WTC11 (cell line): ENCODE results near the gene TMC1. TPM values are rescaled to one million over a fixed set of nuclear protein-coding genes. Genes with fewer than 3 reads are reported as not detected.

Experiments
- ATAC-seq: fragments of 200-7000 bp; cut with Tn5 transposase; 2 replicates; pipeline ENCODE4 v1.10.0; 2021; ENCODE audit warnings: mild to moderate bottlenecking, moderate library complexity
- CTCF ChIA-PET: fragments of 300-600 bp; sonication (Branson Sonifier 250); formaldehyde crosslinking; loops from one replicate; lab custom pipeline; 2021; ENCODE audit warnings: antibody characterized with exemption; lab: Charles Lee
- POLR2A ChIA-PET: fragments of 350-600 bp; sonication (Branson Sonifier 250); formaldehyde crosslinking; loops from one replicate; lab custom pipeline; 2021; ENCODE audit warnings: antibody characterized with exemption; lab: Charles Lee
- DNase-seq: peaks from one replicate; pipeline ENCODE4 v3.0.0; 2021; ENCODE audit warnings: low spot score
- H3K27ac Mint-ChIP-seq: 2 replicates; pipeline ENCODE4 v1.8.0; 2021; ENCODE audit warnings: mixed read lengths
- H3K27me3 Mint-ChIP-seq: 2 replicates; pipeline ENCODE4 v1.8.0; 2021; ENCODE audit warnings: low read depth, mild to moderate bottlenecking, moderate library complexity, mixed read lengths
- H3K36me3 Mint-ChIP-seq: 2 replicates; pipeline ENCODE4 v1.8.0; 2021; ENCODE audit warnings: mixed read lengths
- H3K4me1 Mint-ChIP-seq: 2 replicates; pipeline ENCODE4 v1.8.0; 2022; ENCODE audit warnings: mixed read lengths
- H3K4me3 Mint-ChIP-seq: 2 replicates; pipeline ENCODE4 v1.8.0; 2021; ENCODE audit warnings: mild to moderate bottlenecking, moderate library complexity, mixed read lengths
- H3K9me3 Mint-ChIP-seq: 2 replicates; pipeline ENCODE4 v1.8.0; 2021; ENCODE audit warnings: mixed read lengths
- CDX4 ChIP-seq: fragments of 250-450 bp; sonication (Bioruptor Pico); IDR thresholded peaks from 2 replicates; pipeline ENCODE4 v1.9.0; 2021; ENCODE audit warnings: moderate library complexity, mild to moderate bottlenecking, inconsistent platforms, borderline replicate concordance
- CREM ChIP-seq: sonication (generic); formaldehyde crosslinking; IDR thresholded peaks from 2 replicates; pipeline ENCODE4 v1.8.1; 2022; ENCODE audit warnings: mild to moderate bottlenecking, missing genetic modification reagents, moderate library complexity
- FOXK1 ChIP-seq: sonication (generic); formaldehyde crosslinking; IDR thresholded peaks from 2 replicates; pipeline ENCODE4 v1.8.0; 2022; ENCODE audit warnings: mild to moderate bottlenecking, moderate library complexity, missing genetic modification reagents
- FOXP1 ChIP-seq: sonication (generic); formaldehyde crosslinking; IDR thresholded peaks from 2 replicates; pipeline ENCODE4 v1.8.0; 2022; ENCODE audit warnings: missing genetic modification reagents, mild to moderate bottlenecking, moderate library complexity, borderline replicate concordance
- FOXP4 ChIP-seq: sonication (generic); formaldehyde crosslinking; IDR thresholded peaks from 2 replicates; pipeline ENCODE4 v1.8.0; 2022; ENCODE audit warnings: mild to moderate bottlenecking, missing genetic modification reagents
- NR2C2 ChIP-seq: sonication (generic); formaldehyde crosslinking; IDR thresholded peaks from 2 replicates; pipeline ENCODE4 v1.8.0; 2022; ENCODE audit warnings: mild to moderate bottlenecking, missing genetic modification reagents
- SMAD4 ChIP-seq: sonication (generic); formaldehyde crosslinking; IDR thresholded peaks from 2 replicates; pipeline ENCODE4 v1.8.0; 2022; ENCODE audit warnings: mild to moderate bottlenecking, missing genetic modification reagents
- USF2 ChIP-seq: sonication (generic); formaldehyde crosslinking; IDR thresholded peaks from 2 replicates; pipeline ENCODE4 v1.8.1; 2023; ENCODE audit warnings: mild to moderate bottlenecking, missing genetic modification reagents, moderate library complexity
- ZNF121 ChIP-seq: sonication (generic); formaldehyde crosslinking; IDR thresholded peaks from 2 replicates; pipeline ENCODE4 v1.8.0; 2023; ENCODE audit warnings: missing genetic modification reagents
- ZNF317 ChIP-seq: sonication (generic); formaldehyde crosslinking; IDR thresholded peaks from 2 replicates; pipeline ENCODE4 v1.8.1; 2023; ENCODE audit warnings: low read depth, mild to moderate bottlenecking, moderate library complexity, missing genetic modification reagents, borderline replicate concordance
- ZNF396 ChIP-seq: fragments of 250-450 bp; sonication (Bioruptor Pico); IDR thresholded peaks from 2 replicates; pipeline ENCODE4 v1.8.0; 2021; ENCODE audit warnings: mild to moderate bottlenecking, moderate library complexity, borderline replicate concordance
- total RNA-seq: library from RNA; stranded (reverse); gene quantifications from 3 replicates; pipeline ENCODE4 v1.2.3, GENCODE V29; 2021
- TF ChIP-seq, protein P1 (sequence below): sonication (generic); formaldehyde crosslinking; IDR thresholded peaks from 2 replicates; pipeline ENCODE4 v1.8.1; 2022; ENCODE audit warnings: mild to moderate bottlenecking, moderate library complexity, missing genetic modification reagents
- TF ChIP-seq, protein P2 (sequence below): sonication (generic); formaldehyde crosslinking; IDR thresholded peaks from 2 replicates; pipeline ENCODE4 v1.8.1; 2023; ENCODE audit warnings: mild to moderate bottlenecking, missing genetic modification reagents
- TF ChIP-seq, protein P3 (sequence below): sonication (generic); formaldehyde crosslinking; IDR thresholded peaks from 2 replicates; pipeline ENCODE4 v1.8.1; 2023; ENCODE audit warnings: mild to moderate bottlenecking, moderate library complexity, missing genetic modification reagents

TMC1 gene
- total RNA-seq, 1 experiment from 2014 or later = 0.31 TPM

- POLR2A ChIA-PET = no interaction called here
- TF ChIP-seq NR2C2 (no peak), CDX4 (CRISPR knock-in tag) (no peak), ZNF396 (CRISPR knock-in tag) (no peak), FOXP4 (no peak), FOXP1 (CRISPR knock-in tag) (no peak), USF2 (CRISPR knock-in tag) (no peak), CREM (CRISPR knock-in tag) (no peak), FOXK1 (CRISPR knock-in tag) (no peak), ZNF317 (CRISPR knock-in tag) (no peak), SMAD4 (CRISPR knock-in tag) (no peak)
- TF ChIP-seq, protein P1, sequence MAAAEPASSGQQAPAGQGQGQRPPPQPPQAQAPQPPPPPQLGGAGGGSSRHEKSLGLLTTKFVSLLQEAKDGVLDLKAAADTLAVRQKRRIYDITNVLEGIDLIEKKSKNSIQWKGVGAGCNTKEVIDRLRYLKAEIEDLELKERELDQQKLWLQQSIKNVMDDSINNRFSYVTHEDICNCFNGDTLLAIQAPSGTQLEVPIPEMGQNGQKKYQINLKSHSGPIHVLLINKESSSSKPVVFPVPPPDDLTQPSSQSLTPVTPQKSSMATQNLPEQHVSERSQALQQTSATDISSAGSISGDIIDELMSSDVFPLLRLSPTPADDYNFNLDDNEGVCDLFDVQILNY = no peak
- TF ChIP-seq, protein P2, sequence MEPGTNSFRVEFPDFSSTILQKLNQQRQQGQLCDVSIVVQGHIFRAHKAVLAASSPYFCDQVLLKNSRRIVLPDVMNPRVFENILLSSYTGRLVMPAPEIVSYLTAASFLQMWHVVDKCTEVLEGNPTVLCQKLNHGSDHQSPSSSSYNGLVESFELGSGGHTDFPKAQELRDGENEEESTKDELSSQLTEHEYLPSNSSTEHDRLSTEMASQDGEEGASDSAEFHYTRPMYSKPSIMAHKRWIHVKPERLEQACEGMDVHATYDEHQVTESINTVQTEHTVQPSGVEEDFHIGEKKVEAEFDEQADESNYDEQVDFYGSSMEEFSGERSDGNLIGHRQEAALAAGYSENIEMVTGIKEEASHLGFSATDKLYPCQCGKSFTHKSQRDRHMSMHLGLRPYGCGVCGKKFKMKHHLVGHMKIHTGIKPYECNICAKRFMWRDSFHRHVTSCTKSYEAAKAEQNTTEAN (CRISPR knock-in tag) = no peak
- TF ChIP-seq, protein P3, sequence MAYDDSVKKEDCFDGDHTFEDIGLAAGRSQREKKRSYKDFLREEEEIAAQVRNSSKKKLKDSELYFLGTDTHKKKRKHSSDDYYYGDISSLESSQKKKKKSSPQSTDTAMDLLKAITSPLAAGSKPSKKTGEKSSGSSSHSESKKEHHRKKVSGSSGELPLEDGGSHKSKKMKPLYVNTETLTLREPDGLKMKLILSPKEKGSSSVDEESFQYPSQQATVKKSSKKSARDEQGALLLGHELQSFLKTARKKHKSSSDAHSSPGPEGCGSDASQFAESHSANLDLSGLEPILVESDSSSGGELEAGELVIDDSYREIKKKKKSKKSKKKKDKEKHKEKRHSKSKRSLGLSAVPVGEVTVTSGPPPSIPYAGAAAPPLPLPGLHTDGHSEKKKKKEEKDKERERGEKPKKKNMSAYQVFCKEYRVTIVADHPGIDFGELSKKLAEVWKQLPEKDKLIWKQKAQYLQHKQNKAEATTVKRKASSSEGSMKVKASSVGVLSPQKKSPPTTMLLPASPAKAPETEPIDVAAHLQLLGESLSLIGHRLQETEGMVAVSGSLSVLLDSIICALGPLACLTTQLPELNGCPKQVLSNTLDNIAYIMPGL (CRISPR knock-in tag) = no peak
- TF ChIP-seq, all 79 proteins: peak for 0
- Mint-ChIP-seq H3K9me3 (no peaks in the 10 kb centered on the region), H3K4me1 (peaks cover 9% of the 10 kb centered on the region), H3K27me3 (no peaks in the 10 kb centered on the region), H3K4me3 (no peak overlapping the region), H3K36me3 (no peaks in the 10 kb centered on the region), H3K27ac (no peak overlapping the region)
- CTCF ChIA-PET = no interaction called here
- ATAC-seq (no peak), DNase-seq (no peak)
Measured at GRCh38 chr9:72474676-72475075, 46.7 kb upstream of the TMC1 start.

DNA sequence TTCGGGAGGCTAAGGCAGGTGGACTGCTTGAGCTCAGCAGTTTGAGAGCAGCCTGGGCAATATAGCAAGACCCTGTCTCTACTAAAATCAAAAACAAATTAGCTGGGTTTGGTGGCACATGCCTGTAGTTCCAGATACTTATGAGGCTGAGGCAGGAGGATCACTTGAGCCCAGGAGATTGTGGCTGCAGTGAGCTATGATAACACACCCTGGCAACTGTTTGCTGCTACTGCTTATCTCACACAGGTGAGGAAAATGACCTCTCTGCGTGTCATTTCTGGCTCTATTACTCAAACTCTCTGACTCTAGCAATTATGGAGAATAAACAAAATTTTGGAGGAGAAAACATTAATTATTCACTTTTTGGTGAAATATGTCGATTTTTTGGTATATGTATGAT lies 45.3 kb upstream of the TMC1 start:
- DNase-seq (no peak), ATAC-seq (no peak)
- no peak overlapping the region for H3K4me3 Mint-ChIP-seq
- no peaks in the 10 kb centered on the region for H3K27me3 Mint-ChIP-seq
- TF ChIP-seq CDX4 (CRISPR knock-in tag) = no peak
- TF ChIP-seq ZNF121 (CRISPR knock-in tag) = peak; percentile 57; the same call in 1 of the 2 replicates
- peaks cover 9% of the 10 kb centered on the region for H3K4me1 Mint-ChIP-seq
- H3K27ac Mint-ChIP-seq = no peak overlapping the region
- H3K9me3 Mint-ChIP-seq = no peaks in the 10 kb centered on the region
- ChIA-PET POLR2A (interaction anchor here (1.0 kb wide), 1 partner anchor 111 kb away, joined by 4 read pairs; the partner anchor contains the start of gene ZFAND5), CTCF (interaction anchor here (0.7 kb wide), 1 partner anchor 434 kb away, joined by 3 read pairs; no protein-coding TSS in a partner anchor)
- no peaks in the 10 kb centered on the region for H3K36me3 Mint-ChIP-seq
